Spinal cord (tissue), 10 donors: ENCODE results near the gene GADL1. TPM values are rescaled to one million over a fixed set of nuclear protein-coding genes. Genes with fewer than 3 reads are reported as not detected.

Experiments
- DNase-seq, 6 donors: peaks; one replicate each; pipeline versions ENCODE4 v3.0.0 to v3.0.0-alpha.2; 2013 to 2015; ENCODE audit warnings: low spot score in 6 of 6, low read depth in 4 of 6
- H3K27ac ChIP-seq: one replicate; pipeline ENCODE4 v1.5.1; 2013; ENCODE audit warnings: low read depth, low read length, control low read depth
- H3K27me3 ChIP-seq: one replicate; pipeline ENCODE4 v1.6.1; 2013; ENCODE audit warnings: low read length; ENCODE audit not compliant: control insufficient read depth, insufficient read depth
- H3K36me3 ChIP-seq: one replicate; pipeline ENCODE4 v1.6.1; 2013; ENCODE audit warnings: low read length; ENCODE audit not compliant: control insufficient read depth, insufficient read depth
- H3K4me1 ChIP-seq: one replicate; pipeline ENCODE4 v1.6.1; 2013; ENCODE audit warnings: low read length; ENCODE audit not compliant: control insufficient read depth, insufficient read depth
- H3K4me3 ChIP-seq: one replicate; pipeline ENCODE4 v1.5.1; 2013; ENCODE audit warnings: low read depth, low read length, control low read depth
- H3K9me3 ChIP-seq: one replicate; pipeline ENCODE4 v1.6.1; 2013; ENCODE audit warnings: low read length; ENCODE audit not compliant: control insufficient read depth, insufficient read depth
- WGBS: methylation state at CpG from one replicate; pipeline ENCODE4 v1.1.5; 2013; ENCODE audit warnings: missing lambda C conversion rate; ENCODE audit not compliant: insufficient coverage; 5-methylcytosine and 5-hydroxymethylcytosine counted together
- polyA plus RNA-seq, 2 donors: library from polyadenylated mRNA; unstranded; fragments of 120-200 nt; gene quantifications; one replicate each; pipeline ENCODE4 v1.2.1, GENCODE V29; 2013; ENCODE audit not compliant: insufficient read length in 2 of 2
- total RNA-seq, 2 donors: library from RNA; depleted of rRNA in 1 of 2; stranded (reverse); fragments of 120-200 nt in 1 of 2; fragments of >200 nt in 1 of 2; gene quantifications; one replicate each; pipeline versions ENCODE4 v1.2.3 to v1.2.4, GENCODE V29; 2013 to 2014
- donor health status: healthy.

The GADL1 gene
- total and polyA plus RNA-seq, 4 donors: 0.21 to 0.79 (median 0.48) TPM

DNA sequence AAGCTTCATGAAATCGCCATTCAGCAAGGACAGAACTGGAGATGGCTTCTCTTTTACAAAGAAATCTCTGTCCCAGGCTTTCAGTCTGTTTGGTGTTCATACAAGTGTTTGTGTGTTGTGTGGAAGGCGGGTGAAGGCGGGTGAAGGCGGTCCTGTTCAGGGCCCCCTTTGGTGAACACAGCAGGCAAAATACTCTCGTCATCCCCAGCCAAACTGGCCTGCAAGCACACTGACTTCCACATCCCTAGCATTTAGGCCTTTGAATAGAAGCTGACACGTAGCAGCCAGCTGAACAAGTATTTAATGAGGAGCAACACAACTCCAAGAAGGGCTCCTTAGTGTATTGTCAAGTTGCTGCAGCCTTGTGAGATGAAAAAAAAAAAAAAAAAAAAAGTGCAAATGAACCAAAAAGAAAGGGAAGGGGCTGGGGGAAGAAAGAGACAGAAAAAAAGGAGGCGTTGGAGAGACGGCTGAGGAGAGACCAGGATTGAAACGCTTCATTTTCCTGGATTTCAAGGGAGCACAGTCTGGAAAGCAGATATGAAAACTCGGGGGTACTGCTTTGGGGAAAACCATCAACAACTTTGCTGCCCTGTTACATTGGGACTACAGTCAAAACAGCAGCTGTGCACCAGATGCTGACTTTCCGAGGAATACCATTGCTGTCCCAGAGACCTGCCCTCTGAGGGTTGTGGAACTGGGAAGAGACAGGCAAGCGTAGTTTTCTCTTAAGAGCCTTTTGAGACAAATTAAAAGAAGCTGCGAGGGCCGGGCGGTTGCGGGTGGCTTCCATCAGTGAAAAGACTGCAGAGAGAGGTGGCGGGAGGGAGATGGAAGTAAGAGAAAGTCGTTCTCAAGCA is 213.4 kb downstream of the GADL1 start:
- peak in 5 of 6 donors; percentile 66 to 90 (median 71) for DNase-seq
- peak overlapping the region; percentile 93 for H3K27ac ChIP-seq
- no peaks in the 10 kb centered on the region for H3K27me3 ChIP-seq
- peaks cover 23% of the 10 kb centered on the region for H3K4me1 ChIP-seq
- WGBS: 20% methylated on average over 15 of the region's 18 CpGs
- no peaks in the 10 kb centered on the region for H3K9me3 ChIP-seq
- H3K4me3 ChIP-seq: peak overlapping the region; percentile 13
- no peaks in the 10 kb centered on the region for H3K36me3 ChIP-seq

- Histone ChIP-seq H3K4me1 (peaks cover 23% of the 10 kb centered on the region), H3K27ac (peak overlapping the region; percentile 62), H3K36me3 (no peaks in the 10 kb centered on the region), H3K9me3 (no peaks in the 10 kb centered on the region), H3K27me3 (no peaks in the 10 kb centered on the region), H3K4me3 (no peak overlapping the region)
- DNase-seq: no peak
Measured at GRCh38 chr3:30679045-30679444, 215.4 kb downstream of the GADL1 start.

DNA sequence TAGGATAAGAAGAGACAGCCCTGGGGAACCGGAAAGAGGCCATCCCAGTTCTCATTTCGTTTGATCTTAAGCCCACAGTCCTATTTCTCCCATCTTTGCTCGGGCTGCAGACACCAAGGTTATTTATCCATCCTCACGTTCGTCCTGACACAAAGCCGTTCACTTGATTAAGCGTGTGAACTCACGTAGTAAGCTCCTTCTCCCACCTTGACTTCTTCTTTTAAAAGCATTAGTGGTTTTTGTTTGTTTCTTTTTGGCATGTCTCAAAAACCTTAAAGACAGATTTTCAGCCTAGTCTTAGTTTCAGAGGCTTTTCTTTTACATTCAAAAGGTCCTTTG is 217.1 kb downstream of the GADL1 start:
- H3K27me3 ChIP-seq: no peaks in the 10 kb centered on the region
- H3K36me3 ChIP-seq: no peaks in the 10 kb centered on the region
- peak overlapping the region; percentile 22 for H3K27ac ChIP-seq
- DNase-seq: no peak
- peaks cover 19% of the 10 kb centered on the region for H3K4me1 ChIP-seq
- H3K9me3 ChIP-seq: no peaks in the 10 kb centered on the region
- 43% methylated on average over 3 of the region's 8 CpGs for WGBS
- H3K4me3 ChIP-seq: no peak overlapping the region

DNA sequence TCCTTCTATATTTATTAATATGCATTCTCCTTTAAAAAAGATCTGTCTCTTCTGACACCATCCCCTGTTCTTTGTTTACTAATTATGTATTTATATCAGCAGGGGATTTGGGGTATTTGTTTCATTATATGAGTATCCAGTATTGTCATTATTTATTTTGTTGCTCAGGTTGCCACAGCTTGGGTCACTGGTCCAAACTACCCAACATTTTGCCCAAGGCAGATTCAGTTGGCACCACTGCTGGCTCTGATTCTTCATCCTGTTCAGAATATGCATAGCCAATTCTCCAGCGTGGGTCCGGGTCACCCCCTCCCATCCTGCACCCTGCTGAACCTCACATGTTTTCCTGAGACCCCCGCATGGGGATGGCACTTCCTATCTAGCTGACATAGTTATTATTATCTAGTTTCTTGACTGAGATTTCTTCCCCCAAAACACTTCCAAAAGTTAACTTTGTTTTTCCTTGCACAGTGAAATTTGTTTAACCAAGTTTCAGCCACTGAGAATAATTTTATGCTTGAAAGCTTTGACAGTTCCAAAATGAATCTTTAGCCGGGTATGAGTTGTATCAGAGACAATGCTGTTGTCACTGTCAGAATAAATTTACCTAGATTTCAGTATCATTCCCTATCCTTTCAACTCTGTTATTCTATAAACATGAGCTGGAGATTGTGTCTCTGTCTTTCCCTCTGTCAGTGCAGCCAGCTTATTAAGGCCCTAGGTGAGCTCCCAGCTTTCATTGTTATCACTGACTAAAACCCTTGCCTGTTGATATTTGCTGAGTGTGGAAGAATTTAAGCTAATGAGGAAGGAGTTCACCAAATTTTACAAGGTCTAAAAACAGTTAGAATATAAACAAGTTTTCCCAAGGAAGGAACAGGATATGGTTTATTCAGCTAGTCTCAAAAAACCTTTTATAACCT is 217.8 kb downstream of the GADL1 start:
- peaks cover 15% of the 10 kb centered on the region for H3K4me1 ChIP-seq
- H3K4me3 ChIP-seq: no peak overlapping the region
- no peaks in the 10 kb centered on the region for H3K27me3 ChIP-seq
- no peak for DNase-seq
- H3K36me3 ChIP-seq: peaks cover 2% of the 10 kb centered on the region
- 67% methylated on average over 1 of the region's 4 CpGs for WGBS
- H3K27ac ChIP-seq: peak overlapping the region; percentile 22
- no peaks in the 10 kb centered on the region for H3K9me3 ChIP-seq
